ENCODE data around the gene TEX26. TPM values are rescaled to one million over a fixed set of nuclear protein-coding genes. Genes with fewer than 3 reads are reported as not detected.

TEX26 gene
- total RNA-seq, 1 donor from 2014 or later: not detected

DNA sequence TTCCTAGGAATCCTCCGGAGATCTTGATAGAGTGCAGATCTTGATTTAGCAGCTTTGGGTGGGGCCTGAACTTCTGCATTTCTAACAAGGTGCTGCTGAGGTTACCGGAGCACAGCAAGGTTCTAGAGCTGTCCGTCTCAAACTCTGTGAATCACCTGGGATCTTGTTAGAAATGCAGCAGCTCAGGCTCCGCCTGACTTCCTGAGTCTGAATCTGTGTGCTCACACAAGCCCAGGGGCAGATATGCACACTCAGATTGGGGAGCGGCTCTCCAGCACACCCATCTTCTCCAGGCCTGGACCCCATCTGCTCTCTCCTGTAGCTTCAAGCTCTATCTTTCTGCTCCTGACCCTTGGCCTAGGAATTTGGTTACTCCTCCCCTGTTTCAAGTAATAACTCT lies 3.5 kb upstream of the TEX26 start:
- Mint-ChIP-seq H3K4me3 (no peak overlapping the region), H3K9me3 (no peaks in the 10 kb centered on the region), H3K4me1 (peaks cover 26% of the 10 kb centered on the region), H3K27me3 (ENCODE audit: low read depth) (peaks cover 3% of the 10 kb centered on the region), H3K36me3 (ENCODE audit: low read depth) (no peaks in the 10 kb centered on the region), H3K27ac (ENCODE audit: unreplicated experiment) (no peak overlapping the region)
- TF ChIP-seq, protein P1, sequence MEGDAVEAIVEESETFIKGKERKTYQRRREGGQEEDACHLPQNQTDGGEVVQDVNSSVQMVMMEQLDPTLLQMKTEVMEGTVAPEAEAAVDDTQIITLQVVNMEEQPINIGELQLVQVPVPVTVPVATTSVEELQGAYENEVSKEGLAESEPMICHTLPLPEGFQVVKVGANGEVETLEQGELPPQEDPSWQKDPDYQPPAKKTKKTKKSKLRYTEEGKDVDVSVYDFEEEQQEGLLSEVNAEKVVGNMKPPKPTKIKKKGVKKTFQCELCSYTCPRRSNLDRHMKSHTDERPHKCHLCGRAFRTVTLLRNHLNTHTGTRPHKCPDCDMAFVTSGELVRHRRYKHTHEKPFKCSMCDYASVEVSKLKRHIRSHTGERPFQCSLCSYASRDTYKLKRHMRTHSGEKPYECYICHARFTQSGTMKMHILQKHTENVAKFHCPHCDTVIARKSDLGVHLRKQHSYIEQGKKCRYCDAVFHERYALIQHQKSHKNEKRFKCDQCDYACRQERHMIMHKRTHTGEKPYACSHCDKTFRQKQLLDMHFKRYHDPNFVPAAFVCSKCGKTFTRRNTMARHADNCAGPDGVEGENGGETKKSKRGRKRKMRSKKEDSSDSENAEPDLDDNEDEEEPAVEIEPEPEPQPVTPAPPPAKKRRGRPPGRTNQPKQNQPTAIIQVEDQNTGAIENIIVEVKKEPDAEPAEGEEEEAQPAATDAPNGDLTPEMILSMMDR (conservative IDR thresholded peaks at IDR 0.05): no peak
- no peak for DNase-seq (ENCODE audit: low read depth, low spot score)

DNA sequence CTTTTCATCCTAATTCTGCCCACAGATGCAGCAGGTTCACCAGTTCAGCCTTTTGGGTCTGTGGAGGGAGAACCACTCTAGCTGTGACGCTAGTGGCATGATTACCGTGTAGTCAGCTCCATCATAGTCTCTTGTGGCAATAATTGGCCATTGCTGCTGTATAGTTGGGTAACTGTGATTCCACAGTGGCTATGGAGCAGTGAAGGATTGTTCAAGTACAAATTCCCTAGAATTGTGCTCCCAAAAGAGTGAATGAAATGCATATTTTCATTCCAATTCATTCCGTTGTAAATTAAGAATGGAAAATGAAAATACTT lies 856 bp downstream of the TEX26 start:
- TF ChIP-seq, protein P1 (conservative IDR thresholded peaks at IDR 0.05): no peak
- peaks cover 26% of the 10 kb centered on the region for H3K4me1 Mint-ChIP-seq
- peaks cover 3% of the 10 kb centered on the region for H3K27me3 Mint-ChIP-seq (ENCODE audit: low read depth)
- H3K36me3 Mint-ChIP-seq (ENCODE audit: low read depth): no peaks in the 10 kb centered on the region
- no peak overlapping the region for H3K4me3 Mint-ChIP-seq
- DNase-seq (ENCODE audit: low read depth, low spot score): no peak
- peaks cover 3% of the 10 kb centered on the region for H3K9me3 Mint-ChIP-seq
- H3K27ac Mint-ChIP-seq (ENCODE audit: unreplicated experiment): no peak overlapping the region

DNA sequence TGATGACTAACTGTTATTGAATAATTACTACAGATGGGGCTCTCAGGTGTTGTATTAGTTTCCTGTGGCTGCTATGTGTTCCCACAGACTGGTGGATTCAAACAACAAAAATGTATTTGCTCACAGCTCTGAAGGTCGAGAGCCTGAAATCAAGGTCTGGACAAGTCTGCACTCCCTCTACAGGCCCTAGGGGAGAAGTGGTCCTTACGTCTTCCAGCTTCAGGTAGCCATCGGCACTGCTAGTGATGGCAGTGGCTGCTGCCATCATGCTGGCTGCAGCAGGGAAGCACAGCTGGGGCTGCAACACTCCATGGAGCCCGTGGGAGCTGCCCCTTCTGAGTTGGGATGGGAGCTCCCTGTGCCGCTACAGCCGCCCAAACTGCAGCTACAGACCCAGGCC lies 1.9 kb downstream of the TEX26 start:
- Mint-ChIP-seq H3K36me3 (ENCODE audit: low read depth) (no peaks in the 10 kb centered on the region), H3K27me3 (ENCODE audit: low read depth) (peaks cover 3% of the 10 kb centered on the region), H3K27ac (ENCODE audit: unreplicated experiment) (no peak overlapping the region), H3K9me3 (peaks cover 3% of the 10 kb centered on the region), H3K4me3 (no peak overlapping the region), H3K4me1 (peaks cover 26% of the 10 kb centered on the region)
- DNase-seq (ENCODE audit: low read depth, low spot score): no peak
- TF ChIP-seq, protein P1 (conservative IDR thresholded peaks at IDR 0.05): peak; percentile 23

DNA sequence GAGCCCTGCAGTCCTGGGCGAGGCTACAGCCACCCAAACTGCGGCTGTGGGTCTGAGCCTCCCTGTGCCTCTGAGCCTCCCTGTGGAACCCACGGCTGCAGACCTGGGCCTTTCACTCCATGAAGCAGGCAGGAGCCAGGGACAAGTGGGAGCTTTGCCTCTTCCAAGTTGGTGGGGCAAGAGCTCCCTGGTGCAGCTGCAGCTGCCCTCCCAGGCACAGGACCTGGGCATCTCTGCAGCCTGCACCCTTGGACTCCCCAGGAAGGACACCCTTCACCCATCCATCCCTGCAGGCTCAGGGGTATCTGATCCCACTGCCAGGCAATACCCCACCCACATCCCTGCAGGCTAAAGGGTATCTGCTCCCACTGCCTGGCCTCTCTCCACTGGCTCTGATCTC lies 2.3 kb downstream of the TEX26 start:
- H3K36me3 Mint-ChIP-seq (ENCODE audit: low read depth): no peaks in the 10 kb centered on the region
- H3K27me3 Mint-ChIP-seq (ENCODE audit: low read depth): peaks cover 3% of the 10 kb centered on the region
- H3K4me3 Mint-ChIP-seq: no peak overlapping the region
- no peak overlapping the region for H3K27ac Mint-ChIP-seq (ENCODE audit: unreplicated experiment)
- H3K4me1 Mint-ChIP-seq: peaks cover 26% of the 10 kb centered on the region
- peaks cover 3% of the 10 kb centered on the region for H3K9me3 Mint-ChIP-seq
- no peak for DNase-seq (ENCODE audit: low read depth, low spot score)
- TF ChIP-seq, protein P1 (conservative IDR thresholded peaks at IDR 0.05): no peak

DNA sequence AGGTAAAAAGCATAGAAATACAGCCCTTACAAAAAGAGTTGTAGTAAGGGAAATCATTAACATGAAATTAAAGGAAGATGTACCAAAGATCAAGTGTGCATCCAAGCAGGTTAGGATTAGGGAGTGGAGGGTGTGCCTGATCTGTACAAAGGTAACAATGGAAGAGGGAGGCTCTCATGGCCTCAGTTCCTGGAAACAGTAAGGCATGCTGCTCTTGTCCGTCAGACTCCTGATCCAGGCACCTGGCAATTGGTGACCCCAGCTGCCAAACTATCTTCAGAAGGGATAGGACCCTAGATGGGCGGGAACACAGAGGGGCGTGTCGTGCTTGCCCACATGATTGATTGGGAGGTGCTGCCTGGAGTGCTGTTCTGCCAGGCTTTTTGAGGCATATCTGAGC lies 4.5 kb downstream of the TEX26 start:
- Mint-ChIP-seq H3K36me3 (ENCODE audit: low read depth) (no peaks in the 10 kb centered on the region), H3K27me3 (ENCODE audit: low read depth) (peaks cover 3% of the 10 kb centered on the region), H3K27ac (ENCODE audit: unreplicated experiment) (no peak overlapping the region), H3K4me1 (peaks cover 13% of the 10 kb centered on the region), H3K9me3 (peaks cover 3% of the 10 kb centered on the region), H3K4me3 (no peak overlapping the region)
- TF ChIP-seq, protein P1 (conservative IDR thresholded peaks at IDR 0.05): no peak
- DNase-seq (ENCODE audit: low read depth, low spot score): no peak

DNA sequence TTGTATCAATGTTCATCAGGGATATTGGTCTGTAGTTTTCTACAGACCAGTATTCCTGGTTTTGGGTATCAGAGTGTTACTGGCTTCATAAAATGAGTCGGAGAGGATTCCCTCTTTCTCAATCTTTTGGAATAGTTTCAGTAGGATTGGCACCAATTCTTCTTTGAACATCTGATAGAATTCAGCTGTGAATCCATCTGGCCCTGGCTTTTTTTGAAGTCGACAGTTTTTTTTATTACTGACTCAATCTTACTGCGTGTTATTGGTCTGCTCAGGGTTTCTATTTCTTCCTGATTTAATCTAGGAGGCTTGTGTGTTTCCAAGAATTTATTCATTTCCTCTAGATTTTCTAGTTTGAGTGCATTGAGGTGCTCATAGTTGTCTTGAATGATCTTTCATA lies 11.4 kb downstream of the TEX26 start:
- no peaks in the 10 kb centered on the region for H3K27me3 Mint-ChIP-seq (ENCODE audit: low read depth)
- no peaks in the 10 kb centered on the region for H3K4me1 Mint-ChIP-seq
- peaks cover 5% of the 10 kb centered on the region for H3K9me3 Mint-ChIP-seq
- TF ChIP-seq, protein P1 (conservative IDR thresholded peaks at IDR 0.05): no peak
- no peak overlapping the region for H3K27ac Mint-ChIP-seq (ENCODE audit: unreplicated experiment)
- peaks cover 2% of the 10 kb centered on the region for H3K36me3 Mint-ChIP-seq (ENCODE audit: low read depth)
- no peak overlapping the region for H3K4me3 Mint-ChIP-seq
- no peak for DNase-seq (ENCODE audit: low read depth, low spot score)

All from neural crest cell (in vitro differentiated cells).